ENCODE measurements around the gene RYR3.

Gene RYR3

GRCh38 chr15:33313491-33313890, 2.7 kb downstream of the RYR3 start:
- no peak overlapping the region for H3K4me3 ChIP-seq (ENCODE audit: low read length in 2 of 2)
- H3K18ac ChIP-seq (ENCODE audit: low read length) = no peak overlapping the region
- no peak overlapping the region for H2BK5ac ChIP-seq (ENCODE audit: low read length)
- H3K4me2 ChIP-seq (ENCODE audit: insufficient read depth, low read length, poor library complexity, severe bottlenecking) = no peak overlapping the region
- WGBS, 2 donors (ENCODE audit: extremely low coverage in 2 of 2, insufficient read length in 2 of 2, insufficient replicate concordance in 1 of 2) = no CpG with 5 or more reads among the region's 1 CpG
- no peak overlapping the region for H3K27ac ChIP-seq (replicated peaks; ENCODE audit: low read length)
- H4K8ac ChIP-seq (ENCODE audit: low read depth, low read length) = no peak overlapping the region
- no peak overlapping the region for H3K14ac ChIP-seq (ENCODE audit: low read length)
- H3K36me3 ChIP-seq (replicated peaks in 1 of 2; ENCODE audit: control insufficient read depth in 2 of 2, insufficient read depth in 2 of 2, low read length in 2 of 2) = no peaks in the 10 kb centered on the region
- H3K9ac ChIP-seq (ENCODE audit: low read depth, low read length, poor library complexity) = no peak overlapping the region
- H3K23ac ChIP-seq (ENCODE audit: low read depth, low read length, poor library complexity) = no peak overlapping the region
- no peak overlapping the region for H2AFZ ChIP-seq (ENCODE audit: low read length)
- DNase-seq (ENCODE audit: low spot score) = no peak
- H2BK15ac ChIP-seq (ENCODE audit: low read length) = no peak overlapping the region
- no peak overlapping the region for H3K4ac ChIP-seq (ENCODE audit: low read length)
- no peak overlapping the region for H2AK5ac ChIP-seq (ENCODE audit: low read depth, low read length)
- H3K9me3 ChIP-seq (replicated peaks in 1 of 2; ENCODE audit: control insufficient read depth in 2 of 2, insufficient read depth in 1 of 2, low read depth in 1 of 2, low read length in 2 of 2) = no peaks in the 10 kb centered on the region
- H4K91ac ChIP-seq (ENCODE audit: low read depth, low read length, poor library complexity) = no peak overlapping the region
- H2BK120ac ChIP-seq (ENCODE audit: low read depth, low read length) = no peak overlapping the region
- H2BK12ac ChIP-seq (ENCODE audit: low read length) = no peak overlapping the region
- no peaks in the 10 kb centered on the region for H3K4me1 ChIP-seq (ENCODE audit: control insufficient read depth in 2 of 2, insufficient read depth in 1 of 2, low read depth in 1 of 2, low read length in 2 of 2)
- H3K79me1 ChIP-seq (ENCODE audit: low read depth, low read length) = no peaks in the 10 kb centered on the region
- H3K27me3 ChIP-seq (ENCODE audit: control insufficient read depth in 3 of 3, insufficient read depth in 3 of 3, low read depth in 1 of 3, low read length in 3 of 3) = peaks cover 0 to 51% (median 12%) of the 10 kb centered on the region in 3 experiments

- no peaks in the 10 kb centered on the region for H3K79me1 ChIP-seq (ENCODE audit: low read depth, low read length)
- no peak overlapping the region for H3K4me3 ChIP-seq (ENCODE audit: low read length in 2 of 2)
- H3K4ac ChIP-seq (ENCODE audit: low read length) = no peak overlapping the region
- no peak for DNase-seq (ENCODE audit: low spot score)
- no peaks in the 10 kb centered on the region for H3K9me3 ChIP-seq (replicated peaks in 1 of 2; ENCODE audit: control insufficient read depth in 2 of 2, insufficient read depth in 1 of 2, low read depth in 1 of 2, low read length in 2 of 2)
- H3K27ac ChIP-seq (replicated peaks; ENCODE audit: low read length) = no peak overlapping the region
- no peak overlapping the region for H2BK12ac ChIP-seq (ENCODE audit: low read length)
- no peak overlapping the region for H3K9ac ChIP-seq (ENCODE audit: low read depth, low read length, poor library complexity)
- no peak overlapping the region for H2BK120ac ChIP-seq (ENCODE audit: low read depth, low read length)
- H2BK15ac ChIP-seq (ENCODE audit: low read length) = no peak overlapping the region
- H3K14ac ChIP-seq (ENCODE audit: low read length) = no peak overlapping the region
- H3K18ac ChIP-seq (ENCODE audit: low read length) = no peak overlapping the region
- no peak overlapping the region for H4K91ac ChIP-seq (ENCODE audit: low read depth, low read length, poor library complexity)
- H3K4me1 ChIP-seq (ENCODE audit: control insufficient read depth in 2 of 2, insufficient read depth in 1 of 2, low read depth in 1 of 2, low read length in 2 of 2) = no peaks in the 10 kb centered on the region
- no peak overlapping the region for H2AFZ ChIP-seq (ENCODE audit: low read length)
- H3K4me2 ChIP-seq (ENCODE audit: insufficient read depth, low read length, poor library complexity, severe bottlenecking) = no peak overlapping the region
- H4K8ac ChIP-seq (ENCODE audit: low read depth, low read length) = no peak overlapping the region
- no peak overlapping the region for H2BK5ac ChIP-seq (ENCODE audit: low read length)
- H3K36me3 ChIP-seq (replicated peaks in 1 of 2; ENCODE audit: control insufficient read depth in 2 of 2, insufficient read depth in 2 of 2, low read length in 2 of 2) = no peaks in the 10 kb centered on the region
- no peak overlapping the region for H3K23ac ChIP-seq (ENCODE audit: low read depth, low read length, poor library complexity)
- H2AK5ac ChIP-seq (ENCODE audit: low read depth, low read length) = no peak overlapping the region
- peaks cover 0 to 50% (median 12%) of the 10 kb centered on the region in 3 experiments for H3K27me3 ChIP-seq (ENCODE audit: control insufficient read depth in 3 of 3, insufficient read depth in 3 of 3, low read depth in 1 of 3, low read length in 3 of 3)
- WGBS, 2 donors (ENCODE audit: extremely low coverage in 2 of 2, insufficient read length in 2 of 2, insufficient replicate concordance in 1 of 2) = no CpG with 5 or more reads among the region's 5 CpGs
These were observed 3.3 kb downstream of the RYR3 start for GRCh38 chr15:33314069-33314468.

- H3K4me2 ChIP-seq (ENCODE audit: insufficient read depth, low read length, poor library complexity, severe bottlenecking) = no peak overlapping the region
- H4K91ac ChIP-seq (ENCODE audit: low read depth, low read length, poor library complexity) = no peak overlapping the region
- H3K23ac ChIP-seq (ENCODE audit: low read depth, low read length, poor library complexity) = no peak overlapping the region
- H3K79me1 ChIP-seq (ENCODE audit: low read depth, low read length) = no peaks in the 10 kb centered on the region
- no peak overlapping the region for H3K14ac ChIP-seq (ENCODE audit: low read length)
- no peaks in the 10 kb centered on the region for H3K36me3 ChIP-seq (replicated peaks in 1 of 2; ENCODE audit: control insufficient read depth in 2 of 2, insufficient read depth in 2 of 2, low read length in 2 of 2)
- peaks cover 0 to 41% (median 9%) of the 10 kb centered on the region in 3 experiments for H3K27me3 ChIP-seq (ENCODE audit: control insufficient read depth in 3 of 3, insufficient read depth in 3 of 3, low read depth in 1 of 3, low read length in 3 of 3)
- no peak overlapping the region for H3K9ac ChIP-seq (ENCODE audit: low read depth, low read length, poor library complexity)
- no peak overlapping the region for H4K8ac ChIP-seq (ENCODE audit: low read depth, low read length)
- no peak overlapping the region for H3K18ac ChIP-seq (ENCODE audit: low read length)
- DNase-seq (ENCODE audit: low spot score) = no peak
- H2AK5ac ChIP-seq (ENCODE audit: low read depth, low read length) = no peak overlapping the region
- no peaks in the 10 kb centered on the region for H3K9me3 ChIP-seq (replicated peaks in 1 of 2; ENCODE audit: control insufficient read depth in 2 of 2, insufficient read depth in 1 of 2, low read depth in 1 of 2, low read length in 2 of 2)
- no peak overlapping the region for H2BK120ac ChIP-seq (ENCODE audit: low read depth, low read length)
- H3K4me1 ChIP-seq (ENCODE audit: control insufficient read depth in 2 of 2, insufficient read depth in 1 of 2, low read depth in 1 of 2, low read length in 2 of 2) = no peaks in the 10 kb centered on the region
- H2BK15ac ChIP-seq (ENCODE audit: low read length) = no peak overlapping the region
- no peak overlapping the region for H2BK12ac ChIP-seq (ENCODE audit: low read length)
- no peak overlapping the region for H2BK5ac ChIP-seq (ENCODE audit: low read length)
- WGBS, 2 donors (ENCODE audit: extremely low coverage in 2 of 2, insufficient read length in 2 of 2, insufficient replicate concordance in 1 of 2) = no CpG with 5 or more reads among the region's 7 CpGs
- H3K4me3 ChIP-seq (ENCODE audit: low read length in 2 of 2) = no peak overlapping the region
- no peak overlapping the region for H3K4ac ChIP-seq (ENCODE audit: low read length)
- H2AFZ ChIP-seq (ENCODE audit: low read length) = no peak overlapping the region
- no peak overlapping the region for H3K27ac ChIP-seq (replicated peaks; ENCODE audit: low read length)
These were observed 4.3 kb downstream of the RYR3 start for GRCh38 chr15:33315044-33315443.

GRCh38 chr15:33317896-33318295, 7.1 kb downstream of the RYR3 start:
- H3K36me3 ChIP-seq (replicated peaks in 1 of 2; ENCODE audit: control insufficient read depth in 2 of 2, insufficient read depth in 2 of 2, low read length in 2 of 2) = no peaks in the 10 kb centered on the region
- no peak overlapping the region for H3K18ac ChIP-seq (ENCODE audit: low read length)
- no peak overlapping the region for H2AFZ ChIP-seq (ENCODE audit: low read length)
- H3K14ac ChIP-seq (ENCODE audit: low read length) = no peak overlapping the region
- H3K4me2 ChIP-seq (ENCODE audit: insufficient read depth, low read length, poor library complexity, severe bottlenecking) = no peak overlapping the region
- H3K9me3 ChIP-seq (replicated peaks in 1 of 2; ENCODE audit: control insufficient read depth in 2 of 2, insufficient read depth in 1 of 2, low read depth in 1 of 2, low read length in 2 of 2) = no peaks in the 10 kb centered on the region
- H3K4ac ChIP-seq (ENCODE audit: low read length) = no peak overlapping the region
- no peak overlapping the region for H4K8ac ChIP-seq (ENCODE audit: low read depth, low read length)
- no peak overlapping the region for H3K27ac ChIP-seq (replicated peaks; ENCODE audit: low read length)
- no peak overlapping the region for H3K23ac ChIP-seq (ENCODE audit: low read depth, low read length, poor library complexity)
- H3K27me3 ChIP-seq (ENCODE audit: control insufficient read depth in 3 of 3, insufficient read depth in 3 of 3, low read depth in 1 of 3, low read length in 3 of 3) = peaks cover 0 to 12% (median 0%) of the 10 kb centered on the region in 3 experiments
- H2BK12ac ChIP-seq (ENCODE audit: low read length) = no peak overlapping the region
- no peak overlapping the region for H3K9ac ChIP-seq (ENCODE audit: low read depth, low read length, poor library complexity)
- no peak for DNase-seq (ENCODE audit: low spot score)
- no peak overlapping the region for H3K4me3 ChIP-seq (ENCODE audit: low read length in 2 of 2)
- H3K79me1 ChIP-seq (ENCODE audit: low read depth, low read length) = no peaks in the 10 kb centered on the region
- H2BK5ac ChIP-seq (ENCODE audit: low read length) = no peak overlapping the region
- no peak overlapping the region for H2AK5ac ChIP-seq (ENCODE audit: low read depth, low read length)
- H2BK15ac ChIP-seq (ENCODE audit: low read length) = no peak overlapping the region
- H4K91ac ChIP-seq (ENCODE audit: low read depth, low read length, poor library complexity) = no peak overlapping the region
- H3K4me1 ChIP-seq (ENCODE audit: control insufficient read depth in 2 of 2, insufficient read depth in 1 of 2, low read depth in 1 of 2, low read length in 2 of 2) = no peaks in the 10 kb centered on the region
- H2BK120ac ChIP-seq (ENCODE audit: low read depth, low read length) = no peak overlapping the region

Data from neuronal stem cell (in vitro differentiated cells).